ENCODE measurements around the gene PTPN22.

PTPN22 gene

DNA sequence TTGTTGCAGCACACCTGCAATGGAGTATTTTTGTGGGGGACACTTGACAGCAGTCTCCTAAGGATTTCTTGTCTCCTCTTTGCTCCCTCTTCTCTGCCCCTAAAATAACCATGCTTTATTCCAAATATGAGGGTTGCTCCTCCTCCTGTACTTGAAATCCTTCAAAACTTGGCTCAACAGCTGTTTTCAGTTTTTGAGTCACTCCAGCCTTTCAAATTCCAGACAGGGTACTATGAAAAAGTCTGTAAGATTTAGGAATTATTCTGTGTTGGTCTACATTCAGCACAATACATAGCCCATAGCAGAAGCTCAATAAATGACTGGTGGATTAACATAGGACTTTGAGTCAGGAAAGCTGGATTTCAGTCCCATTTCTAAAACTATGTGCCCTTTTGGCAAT lies 27.6 kb upstream of the PTPN22 start:
- no peak for DNase-seq (ENCODE audit: low read depth)
- TF ChIP-seq, protein P1, sequence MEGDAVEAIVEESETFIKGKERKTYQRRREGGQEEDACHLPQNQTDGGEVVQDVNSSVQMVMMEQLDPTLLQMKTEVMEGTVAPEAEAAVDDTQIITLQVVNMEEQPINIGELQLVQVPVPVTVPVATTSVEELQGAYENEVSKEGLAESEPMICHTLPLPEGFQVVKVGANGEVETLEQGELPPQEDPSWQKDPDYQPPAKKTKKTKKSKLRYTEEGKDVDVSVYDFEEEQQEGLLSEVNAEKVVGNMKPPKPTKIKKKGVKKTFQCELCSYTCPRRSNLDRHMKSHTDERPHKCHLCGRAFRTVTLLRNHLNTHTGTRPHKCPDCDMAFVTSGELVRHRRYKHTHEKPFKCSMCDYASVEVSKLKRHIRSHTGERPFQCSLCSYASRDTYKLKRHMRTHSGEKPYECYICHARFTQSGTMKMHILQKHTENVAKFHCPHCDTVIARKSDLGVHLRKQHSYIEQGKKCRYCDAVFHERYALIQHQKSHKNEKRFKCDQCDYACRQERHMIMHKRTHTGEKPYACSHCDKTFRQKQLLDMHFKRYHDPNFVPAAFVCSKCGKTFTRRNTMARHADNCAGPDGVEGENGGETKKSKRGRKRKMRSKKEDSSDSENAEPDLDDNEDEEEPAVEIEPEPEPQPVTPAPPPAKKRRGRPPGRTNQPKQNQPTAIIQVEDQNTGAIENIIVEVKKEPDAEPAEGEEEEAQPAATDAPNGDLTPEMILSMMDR (IDR thresholded peaks at IDR 0.05; ENCODE audit: low read depth, low read length, missing control alignments) = no peak
- H3K4me3 ChIP-seq (ENCODE audit: low read depth, low read length) = no peak overlapping the region

DNA sequence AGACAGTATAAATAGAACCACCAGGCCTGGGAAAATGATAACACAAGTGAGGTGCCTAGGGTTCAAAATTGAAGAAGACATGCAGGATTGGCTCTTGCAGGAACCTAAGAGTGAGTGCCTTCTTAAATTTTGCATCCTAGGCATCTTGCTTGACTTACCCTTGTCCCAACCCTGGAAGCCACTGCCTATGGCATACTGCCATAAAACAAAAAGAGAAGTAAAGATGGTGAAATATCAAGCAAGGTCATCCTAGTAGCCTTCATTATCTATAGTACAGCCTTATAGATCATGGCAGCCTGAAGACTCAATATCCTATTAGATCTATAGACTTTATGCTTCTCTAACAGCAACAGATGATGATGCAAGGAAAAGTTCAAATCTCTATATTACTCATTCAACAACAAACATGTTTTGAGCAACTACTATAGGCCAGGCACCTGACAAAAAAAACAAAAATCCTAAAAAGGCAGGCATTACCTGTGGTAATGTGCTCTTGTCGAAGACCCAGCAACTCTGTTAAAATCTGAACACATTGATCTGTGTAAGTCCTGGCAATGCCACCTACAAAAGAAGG lies 26.8 kb upstream of the PTPN22 start:
- no peak for DNase-seq (ENCODE audit: low read depth)
- no peak overlapping the region for H3K4me3 ChIP-seq (ENCODE audit: low read depth, low read length)
- TF ChIP-seq, protein P1 (IDR thresholded peaks at IDR 0.05; ENCODE audit: low read depth, low read length, missing control alignments) = no peak

DNA sequence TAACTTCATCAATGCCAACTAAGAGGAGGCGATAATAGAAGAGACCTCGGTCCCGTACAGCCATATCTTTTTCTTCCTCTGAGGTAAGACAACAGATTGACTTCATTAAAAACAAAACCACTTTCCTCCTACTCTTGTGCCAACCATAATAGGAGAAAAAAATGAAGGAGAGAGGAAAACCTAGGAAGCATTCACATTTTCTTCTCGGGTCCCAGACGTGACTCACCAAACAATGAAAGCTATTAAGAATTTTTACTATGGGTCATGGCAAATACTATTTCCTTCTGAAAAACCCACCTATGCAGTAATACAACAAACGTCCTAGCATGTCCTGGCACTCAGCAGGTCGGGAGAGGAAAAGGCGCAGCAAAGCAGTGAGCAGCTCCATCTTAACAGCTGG lies 24.4 kb upstream of the PTPN22 start:
- TF ChIP-seq, protein P1 (IDR thresholded peaks at IDR 0.05; ENCODE audit: low read depth, low read length, missing control alignments) = no peak
- DNase-seq (ENCODE audit: low read depth) = no peak
- H3K4me3 ChIP-seq (ENCODE audit: low read depth, low read length) = no peak overlapping the region

DNA sequence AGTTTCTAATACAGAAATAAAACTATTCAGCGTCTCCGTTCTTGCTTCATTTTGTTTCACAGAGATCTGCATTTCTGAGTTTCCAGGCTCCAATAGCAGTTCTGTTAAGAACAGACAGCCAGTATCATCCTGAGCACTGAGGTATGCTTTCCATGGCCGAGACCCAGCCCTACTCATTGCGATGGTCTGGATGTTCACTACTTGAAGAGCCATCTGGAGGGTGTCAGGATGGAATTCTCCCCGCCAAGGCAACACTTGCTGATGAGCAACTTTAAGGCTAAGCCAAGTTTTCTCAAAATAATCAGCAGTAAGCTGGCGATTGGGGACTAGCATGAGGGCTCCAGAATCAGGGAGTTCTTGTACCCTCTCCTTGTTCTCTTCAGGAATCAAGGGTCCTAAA lies 23.6 kb upstream of the PTPN22 start:
- TF ChIP-seq, protein P1 (IDR thresholded peaks at IDR 0.05; ENCODE audit: low read depth, low read length, missing control alignments) = no peak
- H3K4me3 ChIP-seq (ENCODE audit: low read depth, low read length) = no peak overlapping the region
- DNase-seq (ENCODE audit: low read depth) = no peak

DNA sequence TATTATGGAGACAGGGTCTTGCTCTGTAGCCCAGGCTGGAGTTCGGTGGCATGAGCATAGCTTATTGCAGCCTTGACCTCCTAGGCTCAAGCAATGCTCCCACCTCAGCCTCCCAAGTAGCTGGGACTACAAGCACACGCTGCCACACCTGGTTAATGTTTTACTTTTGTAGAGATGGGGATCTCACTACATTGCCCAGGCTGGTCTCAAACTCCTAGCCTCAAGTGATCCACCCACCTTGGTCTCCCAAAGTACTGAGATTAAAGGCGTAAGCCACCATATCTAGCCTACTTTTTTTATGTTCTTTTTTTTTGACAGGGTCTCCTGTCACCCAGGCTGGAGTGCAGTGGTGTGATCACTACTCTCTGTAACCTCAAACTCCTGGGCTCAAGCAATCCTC lies 21.8 kb upstream of the PTPN22 start:
- no peak overlapping the region for H3K4me3 ChIP-seq (ENCODE audit: low read depth, low read length)
- DNase-seq (ENCODE audit: low read depth) = no peak
- TF ChIP-seq, protein P1 (IDR thresholded peaks at IDR 0.05; ENCODE audit: low read depth, low read length, missing control alignments) = no peak

DNA sequence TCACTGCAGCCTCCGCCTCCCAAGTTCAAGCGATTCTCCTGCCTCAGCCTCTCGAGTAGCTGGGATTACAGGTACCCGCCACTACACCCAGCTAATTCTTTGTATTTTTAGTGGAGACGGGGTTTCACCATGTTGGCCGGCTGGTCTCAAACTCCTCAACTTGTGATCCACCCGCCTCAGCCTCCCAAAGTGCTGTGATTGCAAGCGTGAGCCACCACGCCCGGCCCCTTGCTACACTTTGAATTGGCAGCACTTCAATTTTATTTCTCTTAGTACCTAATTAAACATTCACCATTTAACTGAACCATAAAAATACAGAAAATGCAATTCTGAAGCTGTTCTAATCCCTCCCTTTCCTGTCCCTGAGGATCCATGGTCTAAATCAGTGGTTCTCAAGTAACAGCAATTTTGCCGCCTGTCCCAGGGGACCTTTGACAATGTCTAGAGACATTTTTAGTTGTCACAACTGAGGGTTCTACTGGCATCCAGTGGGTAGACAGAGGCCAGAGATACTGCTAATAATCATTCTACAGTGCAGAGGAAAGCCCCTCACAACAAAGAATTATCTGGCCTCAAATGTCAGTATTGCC lies 20.2 kb upstream of the PTPN22 start:
- no peak for DNase-seq (ENCODE audit: low read depth)
- TF ChIP-seq, protein P1 (IDR thresholded peaks at IDR 0.05; ENCODE audit: low read depth, low read length, missing control alignments) = no peak
- H3K4me3 ChIP-seq (ENCODE audit: low read depth, low read length) = no peak overlapping the region

DNA sequence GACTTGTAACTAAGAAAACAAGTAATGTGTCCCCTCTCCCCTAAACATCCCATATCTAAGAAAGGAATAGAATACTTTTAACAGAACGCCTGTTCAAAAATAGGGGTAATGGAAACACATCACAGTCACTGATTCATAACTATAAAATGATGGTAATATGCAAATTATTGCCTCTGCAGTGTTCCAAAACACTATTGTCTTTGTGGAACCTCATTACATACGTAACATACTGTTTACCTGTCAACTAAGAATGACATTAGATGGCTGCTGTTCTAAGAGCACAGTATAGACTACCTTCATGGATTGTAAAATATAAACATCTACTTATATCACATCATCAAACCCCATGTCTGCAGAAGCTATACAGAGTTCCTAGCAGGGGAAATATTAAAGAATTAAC lies 19.3 kb upstream of the PTPN22 start:
- TF ChIP-seq, protein P1 (IDR thresholded peaks at IDR 0.05; ENCODE audit: low read depth, low read length, missing control alignments) = no peak
- no peak overlapping the region for H3K4me3 ChIP-seq (ENCODE audit: low read depth, low read length)
- no peak for DNase-seq (ENCODE audit: low read depth)

Data from GM12864 (cell line).